HepG2 (cell line): ENCODE measurements around the gene MTHFD1L. TPM values are rescaled to one million over a fixed set of nuclear protein-coding genes. Genes with fewer than 3 reads are reported as not detected.

ENCODE experiments used
- AGO1 ChIP-seq: fragments of 200-400 bp; formaldehyde crosslinking; IDR thresholded peaks from 2 replicates; pipeline ENCODE4 v1.6.1; 2017; ENCODE audit warnings: mild to moderate bottlenecking, low read depth, low read length, moderate library complexity; ENCODE audit not compliant: poor library complexity, severe bottlenecking
- EP300 ChIP-seq, 3 experiments: sonication (generic) in 1 of 3; formaldehyde crosslinking in 1 of 3; IDR thresholded peaks; 2 replicates each; pipeline versions ENCODE4 v1.5.1 to v1.6.1; 2011 to 2020; ENCODE audit warnings: low read depth in 2 of 3, low read length in 2 of 3, borderline replicate concordance in 1 of 3, improper control_type of control experiment in 1 of 3, mild to moderate bottlenecking in 1 of 3, missing genetic modification reagents in 1 of 3, moderate library complexity in 1 of 3
- GATAD2A ChIP-seq: IDR thresholded peaks from 2 replicates; pipeline ENCODE4 v1.6.1; 2016
- HNRNPL ChIP-seq: fragments of 200-400 bp; formaldehyde crosslinking; IDR thresholded peaks from 2 replicates; pipeline ENCODE4 v1.6.1; 2017; ENCODE audit warnings: mild to moderate bottlenecking, low read depth, low read length
- KLF16 ChIP-seq, 2 experiments: sonication (generic) in 1 of 2; formaldehyde crosslinking in 1 of 2; IDR thresholded peaks; 2 replicates each; pipeline versions ENCODE4 v1.6.1 to v1.8.0; 2016 to 2023; ENCODE audit warnings: missing genetic modification reagents in 2 of 2, missing compliant biosample characterization in 1 of 2
- TCF12 ChIP-seq, 2 experiments: fragments of 450-650 bp in 1 of 2; sonication (generic) in 1 of 2; formaldehyde crosslinking in 1 of 2; IDR thresholded peaks; 2 replicates each; pipeline versions ENCODE4 v1.6.1 to v1.8.0; 2017 to 2022; ENCODE audit warnings: antibody characterized with exemption in 1 of 2, mild to moderate bottlenecking in 1 of 2, missing genetic modification reagents in 1 of 2, moderate library complexity in 1 of 2
- TCF7 ChIP-seq: sonication (generic); IDR thresholded peaks from 2 replicates; pipeline ENCODE4 v1.6.1; 2016; ENCODE audit warnings: antibody characterized with exemption, low read depth
- ZNF451 ChIP-seq: sonication (generic); formaldehyde crosslinking; IDR thresholded peaks from 2 replicates; pipeline ENCODE4 v1.5.0; 2020; ENCODE audit warnings: mild to moderate bottlenecking, missing genetic modification reagents
- ZNF724P ChIP-seq: sonication (generic); formaldehyde crosslinking; IDR thresholded peaks from 2 replicates; pipeline ENCODE4 v1.8.0; 2022; ENCODE audit warnings: missing genetic modification reagents, borderline replicate concordance
- polyA plus RNA-seq, 8 experiments: library from polyadenylated mRNA; depleted of rRNA in 3 of 8; stranded (reverse) in 7 of 8; unstranded in 1 of 8; fragments of >200 nt; fragmentation: Illumina TruSeq in 4 of 8; extraction: Trizol in 4 of 8; gene quantifications; 2 replicates each; pipeline versions ENCODE4 v1.2.1 to v1.2.3, GENCODE V29; 2011 to 2016; ENCODE audit warnings: low read depth in 4 of 8, missing spikeins in 1 of 8, mixed read lengths in 1 of 8; ENCODE audit not compliant: insufficient read depth in 1 of 8
- total RNA-seq, 5 experiments: library from RNA; depleted of rRNA; stranded (reverse); fragments of >200 nt; fragmentation: Illumina TruSeq; extraction: Trizol; gene quantifications; 2 replicates each; pipeline ENCODE4 v1.2.3, GENCODE V29; 2016; ENCODE audit warnings: low read depth in 1 of 5
- TF ChIP-seq, protein P1 (sequence below), 2 experiments: sonication (generic) in 1 of 2; formaldehyde crosslinking in 1 of 2; IDR thresholded peaks; 2 replicates each; pipeline versions ENCODE4 v1.6.1 to v1.9.0; 2014 to 2022; ENCODE audit warnings: antibody characterized with exemption in 1 of 2, borderline replicate concordance in 1 of 2, inconsistent platforms in 1 of 2, low read depth in 1 of 2, missing genetic modification reagents in 1 of 2
- TF ChIP-seq, protein P2 (sequence below): sonication (generic); formaldehyde crosslinking; IDR thresholded peaks from 2 replicates; pipeline ENCODE4 v1.4.0; 2020; ENCODE audit warnings: missing genetic modification reagents
- TF ChIP-seq, protein P3 (sequence below): sonication (generic); formaldehyde crosslinking; IDR thresholded peaks from 2 replicates; pipeline ENCODE4 v1.4.0; 2020; ENCODE audit warnings: missing genetic modification reagents, mild to moderate bottlenecking, borderline replicate concordance
- TF ChIP-seq, protein P4 (sequence below): sonication (generic); formaldehyde crosslinking; IDR thresholded peaks from 2 replicates; pipeline ENCODE4 v1.4.0; 2020; ENCODE audit warnings: missing genetic modification reagents

Gene MTHFD1L
- total and polyA plus RNA-seq, 2 of the 13 experiments (the other 11 are each of a cell fraction or from before 2014, with no cell fraction given) = 24.0 to 39.6 TPM

DNA sequence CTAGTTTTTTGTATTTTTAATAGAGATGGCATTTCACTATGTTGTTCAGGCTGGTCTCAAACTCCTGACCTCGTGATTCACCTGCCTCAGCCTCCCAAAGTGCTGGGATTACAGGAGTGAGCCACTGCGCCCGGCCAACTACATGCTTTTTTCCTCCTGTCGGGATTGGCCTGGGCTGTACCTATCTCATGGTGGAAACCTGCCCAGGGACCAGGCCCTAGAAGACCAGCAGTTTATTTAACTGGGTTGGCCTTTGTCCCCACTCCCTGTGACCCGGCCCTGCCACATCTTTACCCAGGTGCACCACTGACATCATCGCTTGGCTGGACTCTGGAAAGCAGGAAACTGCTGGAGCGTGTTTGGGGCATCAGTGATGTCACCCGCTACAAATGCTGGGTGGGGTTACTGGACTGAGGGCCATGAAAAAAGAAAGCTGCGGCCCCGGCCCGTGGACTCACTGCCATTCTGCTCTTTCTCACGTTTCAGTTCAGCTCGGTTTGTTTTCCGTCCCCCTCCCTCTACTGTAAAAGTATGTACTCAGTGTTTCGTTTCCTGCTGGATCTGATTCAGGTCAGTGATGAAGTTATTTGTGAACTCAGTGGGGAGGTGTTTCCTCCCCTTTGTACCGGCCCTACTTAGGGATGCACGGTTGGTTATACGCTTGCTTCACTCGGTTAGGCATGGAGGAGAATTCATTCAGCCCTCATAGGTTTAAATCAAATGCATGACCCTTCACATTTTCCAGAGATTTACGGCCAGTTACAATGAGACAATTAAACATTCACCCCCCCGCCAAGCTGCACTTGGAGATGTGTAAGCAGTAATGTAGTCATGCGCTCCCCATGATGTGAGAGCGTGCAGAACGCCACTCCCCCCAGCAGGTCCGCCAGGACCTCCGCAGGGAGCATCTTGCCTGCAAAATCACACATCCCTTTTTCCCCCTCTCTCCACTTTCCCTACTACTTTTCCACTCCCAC lies 179.3 kb downstream of the MTHFD1L start (continued):
- TF ChIP-seq, protein P1, sequence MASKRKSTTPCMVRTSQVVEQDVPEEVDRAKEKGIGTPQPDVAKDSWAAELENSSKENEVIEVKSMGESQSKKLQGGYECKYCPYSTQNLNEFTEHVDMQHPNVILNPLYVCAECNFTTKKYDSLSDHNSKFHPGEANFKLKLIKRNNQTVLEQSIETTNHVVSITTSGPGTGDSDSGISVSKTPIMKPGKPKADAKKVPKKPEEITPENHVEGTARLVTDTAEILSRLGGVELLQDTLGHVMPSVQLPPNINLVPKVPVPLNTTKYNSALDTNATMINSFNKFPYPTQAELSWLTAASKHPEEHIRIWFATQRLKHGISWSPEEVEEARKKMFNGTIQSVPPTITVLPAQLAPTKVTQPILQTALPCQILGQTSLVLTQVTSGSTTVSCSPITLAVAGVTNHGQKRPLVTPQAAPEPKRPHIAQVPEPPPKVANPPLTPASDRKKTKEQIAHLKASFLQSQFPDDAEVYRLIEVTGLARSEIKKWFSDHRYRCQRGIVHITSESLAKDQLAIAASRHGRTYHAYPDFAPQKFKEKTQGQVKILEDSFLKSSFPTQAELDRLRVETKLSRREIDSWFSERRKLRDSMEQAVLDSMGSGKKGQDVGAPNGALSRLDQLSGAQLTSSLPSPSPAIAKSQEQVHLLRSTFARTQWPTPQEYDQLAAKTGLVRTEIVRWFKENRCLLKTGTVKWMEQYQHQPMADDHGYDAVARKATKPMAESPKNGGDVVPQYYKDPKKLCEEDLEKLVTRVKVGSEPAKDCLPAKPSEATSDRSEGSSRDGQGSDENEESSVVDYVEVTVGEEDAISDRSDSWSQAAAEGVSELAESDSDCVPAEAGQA (IDR thresholded peaks at IDR 0.05; ENCODE audit: low read depth) = peak; percentile 86
- TF ChIP-seq, protein P1 (CRISPR knock-in tag; IDR thresholded peaks at IDR 0.05; ENCODE audit: borderline replicate concordance) = no peak
- TF ChIP-seq KLF16 (CRISPR knock-in tag; IDR thresholded peaks at IDR 0.05) (0 out of 4 replicates have a peak, but pooled peaks of 1 of the 2 experiments have one; percentile 35), TCF7 (peak; percentile 44; the same call in 1 of the 2 replicates), TCF12 (IDR thresholded peaks at IDR 0.05) (no peak), TCF12 (CRISPR knock-in tag; IDR thresholded peaks at IDR 0.05) (peak; percentile 87), ZNF724P (CRISPR knock-in tag) (peak; percentile 69; the same call in 1 of the 2 replicates), GATAD2A (CRISPR knock-in tag) (peak; percentile 73), ZNF451 (CRISPR knock-in tag) (no peak), EP300 (IDR thresholded peaks at IDR 0.05; ENCODE audit: low read depth in 2 of 2, low read length in 2 of 2) (peak in 1 of 2 experiments; percentile 44; a peak in 1 of 4 replicates), EP300 (CRISPR knock-in tag; IDR thresholded peaks at IDR 0.05; ENCODE audit: borderline replicate concordance) (peak; percentile 44; the same call in 1 of the 2 replicates), AGO1 (no peak), HNRNPL (peak; percentile 78; the same call in 1 of the 2 replicates)
- TF ChIP-seq, protein P2, sequence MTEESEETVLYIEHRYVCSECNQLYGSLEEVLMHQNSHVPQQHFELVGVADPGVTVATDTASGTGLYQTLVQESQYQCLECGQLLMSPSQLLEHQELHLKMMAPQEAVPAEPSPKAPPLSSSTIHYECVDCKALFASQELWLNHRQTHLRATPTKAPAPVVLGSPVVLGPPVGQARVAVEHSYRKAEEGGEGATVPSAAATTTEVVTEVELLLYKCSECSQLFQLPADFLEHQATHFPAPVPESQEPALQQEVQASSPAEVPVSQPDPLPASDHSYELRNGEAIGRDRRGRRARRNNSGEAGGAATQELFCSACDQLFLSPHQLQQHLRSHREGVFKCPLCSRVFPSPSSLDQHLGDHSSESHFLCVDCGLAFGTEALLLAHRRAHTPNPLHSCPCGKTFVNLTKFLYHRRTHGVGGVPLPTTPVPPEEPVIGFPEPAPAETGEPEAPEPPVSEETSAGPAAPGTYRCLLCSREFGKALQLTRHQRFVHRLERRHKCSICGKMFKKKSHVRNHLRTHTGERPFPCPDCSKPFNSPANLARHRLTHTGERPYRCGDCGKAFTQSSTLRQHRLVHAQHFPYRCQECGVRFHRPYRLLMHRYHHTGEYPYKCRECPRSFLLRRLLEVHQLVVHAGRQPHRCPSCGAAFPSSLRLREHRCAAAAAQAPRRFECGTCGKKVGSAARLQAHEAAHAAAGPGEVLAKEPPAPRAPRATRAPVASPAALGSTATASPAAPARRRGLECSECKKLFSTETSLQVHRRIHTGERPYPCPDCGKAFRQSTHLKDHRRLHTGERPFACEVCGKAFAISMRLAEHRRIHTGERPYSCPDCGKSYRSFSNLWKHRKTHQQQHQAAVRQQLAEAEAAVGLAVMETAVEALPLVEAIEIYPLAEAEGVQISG (CRISPR knock-in tag) = peak; percentile 20; the same call in 1 of the 2 replicates
- TF ChIP-seq, protein P3, sequence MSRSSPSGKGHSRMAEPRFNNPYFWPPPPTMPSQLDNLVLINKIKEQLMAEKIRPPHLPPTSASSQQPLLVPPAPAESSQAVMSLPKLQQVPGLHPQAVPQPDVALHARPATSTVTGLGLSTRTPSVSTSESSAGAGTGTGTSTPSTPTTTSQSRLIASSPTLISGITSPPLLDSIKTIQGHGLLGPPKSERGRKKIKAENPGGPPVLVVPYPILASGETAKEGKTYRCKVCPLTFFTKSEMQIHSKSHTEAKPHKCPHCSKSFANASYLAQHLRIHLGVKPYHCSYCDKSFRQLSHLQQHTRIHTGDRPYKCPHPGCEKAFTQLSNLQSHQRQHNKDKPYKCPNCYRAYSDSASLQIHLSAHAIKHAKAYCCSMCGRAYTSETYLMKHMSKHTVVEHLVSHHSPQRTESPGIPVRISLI (CRISPR knock-in tag) = 0 out of 2 replicates have a peak, but pooled peaks have one; percentile 29
- TF ChIP-seq, protein P4, sequence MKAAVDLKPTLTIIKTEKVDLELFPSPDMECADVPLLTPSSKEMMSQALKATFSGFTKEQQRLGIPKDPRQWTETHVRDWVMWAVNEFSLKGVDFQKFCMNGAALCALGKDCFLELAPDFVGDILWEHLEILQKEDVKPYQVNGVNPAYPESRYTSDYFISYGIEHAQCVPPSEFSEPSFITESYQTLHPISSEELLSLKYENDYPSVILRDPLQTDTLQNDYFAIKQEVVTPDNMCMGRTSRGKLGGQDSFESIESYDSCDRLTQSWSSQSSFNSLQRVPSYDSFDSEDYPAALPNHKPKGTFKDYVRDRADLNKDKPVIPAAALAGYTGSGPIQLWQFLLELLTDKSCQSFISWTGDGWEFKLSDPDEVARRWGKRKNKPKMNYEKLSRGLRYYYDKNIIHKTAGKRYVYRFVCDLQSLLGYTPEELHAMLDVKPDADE (CRISPR knock-in tag) = no peak
